ENCODE measurements around the gene SYT2.
"Not testable (repeated sequence)": the region's sequence is repeated elsewhere in the genome, so short reads cannot be mapped to it uniquely, and the experiment has no call there.

The SYT2 gene

DNA sequence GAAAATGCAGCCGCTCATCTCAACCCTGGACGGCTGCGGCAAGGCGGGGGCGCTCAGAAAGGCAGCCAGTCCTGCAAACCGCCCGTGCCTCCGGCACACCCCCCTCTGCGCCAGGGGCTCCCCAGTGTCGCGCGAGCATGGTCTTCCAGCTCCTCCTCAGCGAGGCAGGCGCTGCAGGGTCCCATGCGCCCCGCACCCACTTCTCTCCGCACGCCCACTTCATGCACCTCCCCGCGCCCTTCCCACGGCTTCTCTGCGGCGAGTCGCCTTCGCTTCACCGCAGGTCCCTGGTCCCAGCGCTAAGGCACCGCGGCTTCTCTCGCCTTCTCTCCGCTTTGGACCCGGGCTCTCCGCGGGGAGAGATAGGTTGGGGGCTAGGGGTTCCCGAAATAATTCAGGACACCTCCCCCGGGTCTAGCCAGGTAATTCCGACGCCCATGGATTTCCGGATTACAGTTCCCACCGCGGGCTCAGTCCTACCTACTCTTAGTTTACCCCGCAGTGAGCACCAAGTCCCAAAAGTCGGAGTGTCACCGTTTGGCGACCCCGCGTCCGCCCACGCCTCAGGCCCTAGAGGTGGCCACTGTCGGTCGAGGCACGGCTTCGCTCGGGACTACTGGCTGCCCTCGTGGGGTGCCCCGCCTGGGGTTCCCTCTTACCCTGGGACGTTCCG is 67.5 kb downstream of the SYT2 start:
- no peak for DNase-seq (ENCODE audit: low read depth in 2 of 2)

- no peak for DNase-seq (ENCODE audit: low read depth in 2 of 2)
Measured at GRCh38 chr1:202642212-202642611, 68.0 kb downstream of the SYT2 start.

GRCh38 chr1:202639500-202639899 is 70.8 kb downstream of the SYT2 start:
- no peak for DNase-seq (ENCODE audit: low read depth in 2 of 2)

- DNase-seq (ENCODE audit: low read depth in 2 of 2) = not testable (repeated sequence)
Measured at GRCh38 chr1:202638701-202639305, 71.5 kb downstream of the SYT2 start.

DNA sequence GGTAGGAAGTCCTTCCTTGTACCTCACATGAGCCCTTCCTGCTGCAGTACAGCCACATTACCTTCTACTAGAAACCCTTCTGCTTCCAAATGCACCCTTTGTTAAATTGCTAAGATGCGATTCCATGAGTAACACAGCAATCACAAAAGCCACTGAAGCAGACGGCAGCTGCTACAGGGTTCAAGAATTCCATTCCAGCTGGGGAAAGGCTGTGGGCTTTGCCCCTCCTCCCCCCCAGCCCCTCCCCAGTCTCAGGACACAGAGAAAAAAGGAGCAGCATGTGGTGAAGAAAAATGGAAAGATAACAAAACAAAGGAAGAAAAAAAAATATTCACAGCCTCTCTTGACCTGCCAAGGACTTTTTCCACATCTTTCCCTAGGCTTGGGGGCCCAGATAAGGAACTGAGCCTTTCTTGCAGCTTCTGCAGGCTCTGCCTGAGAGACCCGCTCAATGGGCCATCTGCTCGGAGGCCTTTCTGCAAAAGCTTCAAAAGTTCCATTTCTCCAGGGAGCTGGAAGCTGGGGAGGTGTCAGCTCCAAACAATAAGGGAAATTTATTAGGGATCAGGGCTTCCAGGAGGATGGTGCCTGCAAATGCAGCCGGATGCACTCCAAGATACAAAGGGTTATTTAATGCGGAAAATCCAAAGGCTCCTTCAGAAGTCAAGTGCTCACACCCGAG is 72.1 kb downstream of the SYT2 start:
- DNase-seq (ENCODE audit: low read depth in 2 of 2) = no peak

DNA sequence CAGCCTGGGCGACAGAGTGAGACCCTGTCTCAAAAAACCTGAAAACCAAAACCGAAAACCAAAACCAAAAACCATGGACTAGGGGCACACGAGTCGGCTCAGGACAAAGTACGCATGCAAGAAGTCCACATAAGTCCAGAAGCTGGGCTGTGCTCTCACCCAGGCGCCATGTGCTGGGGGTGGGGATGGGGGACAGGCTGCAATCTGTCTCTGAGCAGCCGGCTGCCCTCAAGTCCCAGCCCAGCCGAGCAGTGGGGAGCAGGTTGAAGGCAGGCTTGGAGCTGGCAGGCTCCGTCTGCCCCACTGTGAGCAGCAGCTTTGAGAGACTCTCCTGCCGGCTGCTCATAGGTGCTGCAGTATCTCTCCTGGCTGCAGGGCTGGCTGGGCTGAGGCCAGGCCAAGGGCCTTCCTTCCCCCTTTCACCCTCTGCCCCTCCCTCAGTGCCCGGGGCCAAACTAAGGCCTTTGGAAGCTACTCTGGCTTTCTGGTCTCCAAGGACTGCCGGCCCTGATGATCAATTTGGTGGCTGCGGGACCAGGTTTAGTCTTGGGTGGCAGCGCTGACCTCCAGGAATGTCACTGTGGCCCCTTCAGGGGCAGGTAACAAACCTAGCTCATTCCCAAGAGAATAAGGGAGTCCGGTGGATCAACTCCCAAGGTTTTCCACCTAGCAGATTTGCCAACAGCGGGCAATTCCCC is 72.8 kb downstream of the SYT2 start:
- DNase-seq (ENCODE audit: low read depth in 2 of 2) = not testable (repeated sequence)

- not testable (repeated sequence) for DNase-seq (ENCODE audit: low read depth in 2 of 2)
Measured at GRCh38 chr1:202636171-202636570, 74.1 kb downstream of the SYT2 start.

GRCh38 chr1:202632241-202632640 is 78.0 kb downstream of the SYT2 start:
- DNase-seq (ENCODE audit: low read depth in 2 of 2) = no peak

DNA sequence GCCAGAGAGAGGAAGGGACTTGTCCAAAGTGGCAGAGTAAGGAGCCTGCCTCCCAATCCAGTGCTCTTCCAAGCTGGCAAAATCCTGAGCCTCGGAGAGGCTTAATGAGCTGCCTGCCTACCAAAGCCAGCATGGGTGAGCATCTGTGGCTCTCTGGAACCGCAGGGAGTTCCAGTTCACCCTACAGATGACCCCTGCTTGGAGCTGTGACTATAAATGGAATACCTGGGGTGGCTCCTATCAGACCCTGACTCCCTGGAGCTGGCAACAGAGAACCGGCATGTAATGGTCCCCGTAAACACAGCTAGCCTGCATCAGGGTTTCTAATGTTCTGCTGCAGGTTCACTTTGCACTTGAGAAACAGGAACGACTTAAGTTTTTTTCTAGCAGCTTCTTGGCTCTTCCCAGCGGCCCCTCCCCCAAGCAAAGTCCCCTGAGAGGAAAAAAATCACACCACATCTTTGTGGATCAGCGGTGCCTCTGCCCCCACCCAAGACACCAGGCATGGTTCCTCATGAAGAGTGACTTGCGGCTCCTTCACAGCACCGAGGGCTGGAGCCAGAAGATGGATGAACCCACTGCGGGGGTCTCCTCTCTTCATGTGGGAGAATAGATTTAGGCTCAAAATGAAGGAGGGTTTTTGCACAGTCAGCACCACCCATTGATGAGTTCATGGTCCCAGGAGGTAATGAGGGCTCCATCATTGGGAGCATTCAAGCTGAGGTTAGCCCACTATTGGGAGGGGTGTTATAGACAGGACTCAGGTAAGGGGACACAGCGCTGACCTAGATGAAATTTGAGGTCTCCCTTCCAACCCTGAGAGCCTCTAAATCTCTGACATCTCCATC is 79.0 kb downstream of the SYT2 start:
- no peak for DNase-seq (ENCODE audit: low read depth in 2 of 2)

- DNase-seq (ENCODE audit: low read depth in 2 of 2) = no peak
Measured at GRCh38 chr1:202630541-202630940, 79.7 kb downstream of the SYT2 start.

- DNase-seq (ENCODE audit: low read depth in 2 of 2) = not testable (repeated sequence)
Measured at GRCh38 chr1:202630096-202630495, 80.2 kb downstream of the SYT2 start.

- DNase-seq (ENCODE audit: low read depth in 2 of 2) = not testable (repeated sequence)
Measured at GRCh38 chr1:202629257-202629811, 80.9 kb downstream of the SYT2 start.

GRCh38 chr1:202628646-202629215 is 81.5 kb downstream of the SYT2 start:
- DNase-seq (ENCODE audit: low read depth in 2 of 2) = no peak

- DNase-seq (ENCODE audit: low read depth in 2 of 2) = no peak
Measured at GRCh38 chr1:202627841-202628565, 82.3 kb downstream of the SYT2 start.

GRCh38 chr1:202627036-202627435 is 83.2 kb downstream of the SYT2 start:
- DNase-seq (ENCODE audit: low read depth in 2 of 2) = not testable (repeated sequence)

DNA sequence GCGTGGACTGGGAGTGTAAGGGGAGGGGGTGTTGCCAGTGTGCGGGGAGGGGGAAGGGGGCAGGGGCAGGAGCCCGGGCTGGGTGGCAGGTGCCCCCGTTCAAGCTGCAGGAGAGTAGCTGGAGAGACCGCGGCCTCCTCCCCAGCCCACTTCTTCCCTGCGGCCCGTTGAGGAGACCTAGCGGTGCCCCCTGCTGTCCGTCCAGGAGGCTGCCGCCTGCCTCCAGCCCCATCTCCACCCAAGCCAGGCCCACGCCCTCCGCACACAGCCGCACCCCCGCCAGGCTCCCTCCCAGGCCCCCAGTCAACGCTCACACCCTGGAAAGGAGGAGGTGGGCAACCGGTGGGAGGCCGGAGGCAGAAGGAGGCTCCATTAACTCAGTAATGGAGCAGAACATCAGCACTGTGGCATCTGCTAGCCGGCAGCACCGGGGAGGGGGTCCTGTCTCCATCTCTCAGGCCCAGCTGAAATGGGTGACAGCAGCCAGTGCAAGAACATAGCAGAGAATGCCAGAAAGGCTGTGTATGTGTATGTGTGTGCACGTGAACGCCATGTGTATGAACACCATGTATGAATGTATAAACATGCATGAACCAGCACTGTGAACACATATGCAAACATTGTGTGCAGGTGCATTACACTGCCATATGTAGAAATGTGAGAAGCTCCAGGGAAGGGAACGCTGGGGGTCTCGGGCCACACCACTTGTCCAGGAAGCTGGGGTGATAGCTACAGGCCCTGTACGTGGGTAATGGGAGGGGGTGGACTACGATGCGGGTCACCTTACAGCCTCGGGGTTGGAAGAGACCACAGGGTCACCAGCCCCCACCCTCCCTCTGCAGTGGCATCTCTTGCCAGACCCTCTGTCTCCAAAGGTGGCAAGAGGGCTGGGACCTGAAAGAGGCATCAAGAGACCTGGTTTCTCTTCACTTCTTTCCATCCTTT is 84.6 kb downstream of the SYT2 start:
- DNase-seq (ENCODE audit: low read depth in 2 of 2) = no peak

DNA sequence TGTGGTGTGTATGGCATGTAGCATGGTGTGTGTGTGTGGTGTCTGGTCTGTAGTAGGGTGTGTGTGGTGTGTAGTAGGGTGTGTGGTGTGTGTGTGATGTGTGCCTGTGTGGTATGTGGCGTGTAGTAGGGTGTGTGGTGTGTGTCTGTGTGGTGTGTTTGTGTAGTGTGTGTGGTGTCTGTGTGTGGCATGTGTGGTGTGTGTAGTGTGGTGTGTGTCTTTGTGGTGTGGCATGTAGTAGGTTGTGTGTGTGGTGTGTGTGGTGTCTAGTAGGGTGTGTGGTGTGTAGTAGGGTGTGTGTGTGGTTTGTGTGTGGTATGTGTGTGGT is 85.5 kb downstream of the SYT2 start:
- DNase-seq (ENCODE audit: low read depth in 2 of 2) = no peak

GRCh38 chr1:202624088-202624780 is 86.0 kb downstream of the SYT2 start:
- DNase-seq (ENCODE audit: low read depth in 2 of 2) = no peak

- DNase-seq (ENCODE audit: low read depth in 2 of 2) = not testable (repeated sequence)
Measured at GRCh38 chr1:202623476-202623875, 86.8 kb downstream of the SYT2 start.

Data from fibroblast of skin of left biceps (primary cell).